HepG2 (cell line): ENCODE measurements around the gene REEP3. TPM values are rescaled to one million over a fixed set of nuclear protein-coding genes. Genes with fewer than 3 reads are reported as not detected.
A peak's percentile ranks its signal among the peaks of the same experiment; 100 is the strongest.

Source experiments
- ATF1 ChIP-seq: IDR thresholded peaks from 2 replicates; pipeline ENCODE4 v1.6.1; 2016; ENCODE audit warnings: mild to moderate bottlenecking, control low read depth
- CEBPG ChIP-seq: IDR thresholded peaks from 2 replicates; pipeline ENCODE4 v1.6.1; 2016
- CREBL2 ChIP-seq: sonication (generic); formaldehyde crosslinking; IDR thresholded peaks from 2 replicates; pipeline ENCODE4 v1.8.1; 2023; ENCODE audit warnings: missing genetic modification reagents, mild to moderate bottlenecking, borderline replicate concordance
- HNRNPK ChIP-seq: fragments of 200-400 bp; formaldehyde crosslinking; IDR thresholded peaks from 2 replicates; pipeline ENCODE4 v1.6.1; 2018; ENCODE audit warnings: low read length, low read depth, moderate library complexity, mild to moderate bottlenecking; ENCODE audit not compliant: poor library complexity, severe bottlenecking
- KDM5B ChIP-seq: sonication (generic); formaldehyde crosslinking; IDR thresholded peaks from 2 replicates; pipeline ENCODE4 v1.4.0; 2020; ENCODE audit warnings: missing genetic modification reagents, mild to moderate bottlenecking, borderline replicate concordance
- KLF16 ChIP-seq, 2 experiments: sonication (generic) in 1 of 2; formaldehyde crosslinking in 1 of 2; IDR thresholded peaks; 2 replicates each; pipeline versions ENCODE4 v1.6.1 to v1.8.0; 2016 to 2023; ENCODE audit warnings: missing genetic modification reagents in 2 of 2, missing compliant biosample characterization in 1 of 2
- MED8 ChIP-seq: sonication (generic); formaldehyde crosslinking; IDR thresholded peaks from 2 replicates; pipeline ENCODE4 v1.8.1; 2023; ENCODE audit warnings: mild to moderate bottlenecking, missing genetic modification reagents; ENCODE audit not compliant: insufficient replicate concordance
- PHF5A ChIP-seq: IDR thresholded peaks from one replicate; pipeline ENCODE4 v1.6.1; 2018; ENCODE audit warnings: low read depth, missing genetic modification reagents; ENCODE audit not compliant: unreplicated experiment
- RFX1 ChIP-seq: fragments of 450-650 bp; IDR thresholded peaks from 2 replicates; pipeline ENCODE4 v1.6.1; 2017
- SIN3B ChIP-seq: fragments of 150-350 bp; IDR thresholded peaks from 2 replicates; pipeline ENCODE4 v1.6.1; 2014; ENCODE audit warnings: low read length
- TEAD3 ChIP-seq: optimal IDR thresholded peaks from 2 replicates; pipeline ENCODE3; 2016; ENCODE audit warnings: borderline replicate concordance
- U2AF1 ChIP-seq: fragments of 200-400 bp; formaldehyde crosslinking; optimal IDR thresholded peaks from 2 replicates; pipeline ENCODE3; 2017; ENCODE audit warnings: mild to moderate bottlenecking, low read depth, low read length
- UBTF ChIP-seq: sonication (generic); formaldehyde crosslinking; IDR thresholded peaks from 2 replicates; pipeline ENCODE4 v1.4.0; 2020; ENCODE audit warnings: mild to moderate bottlenecking, missing genetic modification reagents
- ZBTB49 ChIP-seq: sonication (generic); formaldehyde crosslinking; IDR thresholded peaks from 2 replicates; pipeline ENCODE4 v1.4.0; 2020; ENCODE audit warnings: missing genetic modification reagents, borderline replicate concordance
- ZNF253 ChIP-seq: sonication (generic); formaldehyde crosslinking; IDR thresholded peaks from 2 replicates; pipeline ENCODE4 v1.8.0; 2022; ENCODE audit warnings: mild to moderate bottlenecking, missing genetic modification reagents, borderline replicate concordance
- ZNF431 ChIP-seq: sonication (generic); formaldehyde crosslinking; IDR thresholded peaks from 2 replicates; pipeline ENCODE4 v1.9.0; 2022; ENCODE audit warnings: missing genetic modification reagents, low read depth, mild to moderate bottlenecking, borderline replicate concordance
- ZNF441 ChIP-seq: sonication (generic); formaldehyde crosslinking; IDR thresholded peaks from 2 replicates; pipeline ENCODE4 v1.7.0; 2021; ENCODE audit warnings: missing genetic modification reagents, borderline replicate concordance
- ZNF574 ChIP-seq: sonication (generic); formaldehyde crosslinking; IDR thresholded peaks from 2 replicates; pipeline ENCODE4 v1.4.0; 2020; ENCODE audit warnings: missing genetic modification reagents
- ZNF577 ChIP-seq: sonication (generic); formaldehyde crosslinking; IDR thresholded peaks from 2 replicates; pipeline ENCODE4 v1.4.0; 2020; ENCODE audit warnings: mild to moderate bottlenecking, low read depth, missing genetic modification reagents, borderline replicate concordance
- ZNF605 ChIP-seq: sonication (generic); formaldehyde crosslinking; IDR thresholded peaks from 2 replicates; pipeline ENCODE4 v1.8.0; 2022; ENCODE audit warnings: mild to moderate bottlenecking, missing genetic modification reagents
- polyA plus RNA-seq, 8 experiments: library from polyadenylated mRNA; depleted of rRNA in 3 of 8; stranded (reverse) in 7 of 8; unstranded in 1 of 8; fragments of >200 nt; fragmentation: Illumina TruSeq in 4 of 8; extraction: Trizol in 4 of 8; gene quantifications; 2 replicates each; pipeline versions ENCODE4 v1.2.1 to v1.2.3, GENCODE V29; 2011 to 2016; ENCODE audit warnings: low read depth in 4 of 8, missing spikeins in 1 of 8, mixed read lengths in 1 of 8; ENCODE audit not compliant: insufficient read depth in 1 of 8
- total RNA-seq, 5 experiments: library from RNA; depleted of rRNA; stranded (reverse); fragments of >200 nt; fragmentation: Illumina TruSeq; extraction: Trizol; gene quantifications; 2 replicates each; pipeline ENCODE4 v1.2.3, GENCODE V29; 2016; ENCODE audit warnings: low read depth in 1 of 5

The REEP3 gene
- total and polyA plus RNA-seq, 2 of the 13 experiments (the other 11 are each of a cell fraction or from before 2014, with no cell fraction given), result 7.1 to 31.4 TPM

- TF ChIP-seq ZBTB49 (CRISPR knock-in tag) (no peak), PHF5A (CRISPR knock-in tag) (no peak), UBTF (peak; percentile 71), SIN3B (no peak), CREBL2 (CRISPR knock-in tag) (no peak; the same call in 1 of the 2 replicates), ZNF577 (CRISPR knock-in tag) (no peak), U2AF1 (no peak), KLF16 (CRISPR knock-in tag; IDR thresholded peaks at IDR 0.05) (no peak), KDM5B (peak; percentile 86; the same call in 1 of the 2 replicates), ZNF253 (peak; percentile 37; the same call in 1 of the 2 replicates), TEAD3 (CRISPR knock-in tag) (no peak), ZNF431 (CRISPR knock-in tag) (0 out of 2 replicates have a peak, but pooled peaks have one; percentile 46), ATF1 (CRISPR knock-in tag) (no peak), ZNF441 (CRISPR knock-in tag) (peak; percentile 80), ZNF605 (CRISPR knock-in tag) (no peak), MED8 (CRISPR knock-in tag) (no peak), ZNF574 (CRISPR knock-in tag) (no peak; the same call in 1 of the 2 replicates), HNRNPK (no peak), CEBPG (CRISPR knock-in tag) (no peak), RFX1 (no peak)
Observed at GRCh38 chr10:63520500-63521415, at the start of gene REEP3 (continued).
